HepG2 (cell line): ENCODE measurements around the gene XIST. TPM values are rescaled to one million over a fixed set of nuclear protein-coding genes. Genes with fewer than 3 reads are reported as not detected.

Experiments
- ATAC-seq: fragments of 200-7000 bp; cut with Tn5 transposase; 3 replicates; pipeline ENCODE4 v1.9.1; 2020; ENCODE audit warnings: mild to moderate bottlenecking, moderate library complexity
- BruUV-seq: library from RNA; stranded (reverse); fragments of 400-500 nt; replicated peaks from 2 replicates; lab custom pipeline; 2021; lab: Mats Ljungman, UMichigan
- CTCF ChIA-PET: fragments of 300-600 bp; formaldehyde crosslinking; extraction: SDS; loops from one replicate; lab custom pipeline; 2021; ENCODE audit warnings: low total read pairs, inconsistent platforms, low intra/inter-chr PET ratio; lab: Yijun Ruan, JAX
- POLR2A ChIA-PET: fragments of 350-600 bp; sonication (Branson Sonifier 250); formaldehyde crosslinking; loops from one replicate; lab custom pipeline; 2020; ENCODE audit warnings: antibody characterized with exemption, inconsistent platforms; lab: Yijun Ruan, JAX
- DNase-seq: peaks from one replicate; pipeline ENCODE4 v3.0.0-alpha.2; 2015; ENCODE audit warnings: low spot score
- FAIRE-seq: peaks from 3 replicates; lab custom pipeline; 2011; peaks lifted over from hg19 to GRCh38; lab: Jason Lieb, UNC
- H2AFZ ChIP-seq: one replicate; pipeline ENCODE4 v1.6.1; 2011; ENCODE audit warnings: low read length, inconsistent platforms
- H3K27ac ChIP-seq: fragments of 300-600 bp; 3 replicates; pipeline ENCODE4 v1.8.0; 2011; ENCODE audit warnings: mixed run types, mild to moderate bottlenecking, mixed read lengths, low read length, inconsistent platforms; ENCODE audit not compliant: insufficient read depth; ENCODE audit errors: extremely low read length
- H3K27me3 ChIP-seq, 2 experiments: fragments of 200-600 bp in 1 of 2; 2 replicates in 1 of 2; 3 replicates in 1 of 2; pipeline versions ENCODE4 v1.6.0 to v1.8.0; 2011; ENCODE audit warnings: low read length in 2 of 2, mild to moderate bottlenecking in 2 of 2, moderate library complexity in 2 of 2, inconsistent platforms in 1 of 2; ENCODE audit not compliant: insufficient read depth in 2 of 2, control insufficient read depth in 1 of 2
- H3K36me3 ChIP-seq, 2 experiments: fragments of 200-600 bp in 1 of 2; replicated peaks in 1 of 2; 2 replicates in 1 of 2; 3 replicates in 1 of 2; pipeline versions ENCODE4 v1.5.1 to v1.8.0; 2011; ENCODE audit warnings: low read length in 2 of 2, inconsistent platforms in 1 of 2; ENCODE audit not compliant: insufficient read depth in 2 of 2, control insufficient read depth in 1 of 2
- H3K4me1 ChIP-seq: 2 replicates; pipeline ENCODE4 v1.5.1; 2012; ENCODE audit warnings: low read length, inconsistent platforms; ENCODE audit not compliant: insufficient read depth
- H3K4me2 ChIP-seq: 2 replicates; pipeline ENCODE4 v1.6.0; 2011; ENCODE audit warnings: low read depth, low read length, inconsistent platforms
- H3K4me3 ChIP-seq, 3 experiments: fragments of 200-600 bp in 1 of 3; sonication (generic), shearing (Covaris generic) in 1 of 3; replicated peaks in 1 of 3; 2 replicates each; pipeline ENCODE4 v1.5.1; 2011 to 2016; ENCODE audit warnings: low read length in 3 of 3, inconsistent platforms in 2 of 3, low read depth in 2 of 3, mild to moderate bottlenecking in 2 of 3, control low read depth in 1 of 3, mixed read lengths in 1 of 3; ENCODE audit not compliant: insufficient read depth in 1 of 3
- H3K79me2 ChIP-seq: one replicate; pipeline ENCODE4 v1.6.1; 2011; ENCODE audit warnings: low read length, inconsistent platforms; ENCODE audit not compliant: insufficient read depth
- H3K9ac ChIP-seq: 2 replicates; pipeline ENCODE4 v1.6.0; 2011; ENCODE audit warnings: mild to moderate bottlenecking, low read depth, low read length, inconsistent platforms; ENCODE audit not compliant: insufficient read depth
- H3K9me3 ChIP-seq: 2 replicates; pipeline ENCODE4 v1.5.1; 2012; ENCODE audit warnings: mild to moderate bottlenecking, low read length
- H4K20me1 ChIP-seq: 2 replicates; pipeline ENCODE4 v1.6.0; 2011; ENCODE audit warnings: inconsistent platforms, mild to moderate bottlenecking, low read length, moderate library complexity; ENCODE audit not compliant: insufficient read depth
- AHR ChIP-seq: IDR thresholded peaks from 2 replicates; pipeline ENCODE4 v1.6.1; 2018; ENCODE audit warnings: missing genetic modification reagents, missing compliant biosample characterization
- ATM ChIP-seq: fragments of 450-650 bp; IDR thresholded peaks from 2 replicates; pipeline ENCODE4 v1.7.1; 2017; ENCODE audit warnings: mild to moderate bottlenecking, borderline replicate concordance
- CHCHD3 ChIP-seq: sonication (generic); formaldehyde crosslinking; IDR thresholded peaks from 2 replicates; pipeline ENCODE4 v1.8.0; 2022; ENCODE audit warnings: mild to moderate bottlenecking, missing genetic modification reagents, moderate library complexity
- SNRNP70 ChIP-seq: fragments of 200-400 bp; formaldehyde crosslinking; IDR thresholded peaks from 2 replicates; pipeline ENCODE4 v1.6.1; 2017; ENCODE audit warnings: mild to moderate bottlenecking, low read depth, low read length, moderate library complexity
- ZBTB26 ChIP-seq: IDR thresholded peaks from 2 replicates; pipeline ENCODE4 v1.6.1; 2016; ENCODE audit warnings: missing compliant biosample characterization, missing genetic modification reagents, borderline replicate concordance
- ZFP36 ChIP-seq: fragments of 150-350 bp; IDR thresholded peaks from 2 replicates; pipeline ENCODE4 v1.6.1; 2018; ENCODE audit warnings: borderline replicate concordance, low read length, low read depth; ENCODE audit not compliant: partially characterized antibody
- ZHX2 ChIP-seq, 2 experiments: sonication (generic) in 1 of 2; formaldehyde crosslinking in 1 of 2; IDR thresholded peaks; 2 replicates each; pipeline versions ENCODE4 v1.6.1 to v1.9.0; 2014 to 2022; ENCODE audit warnings: antibody characterized with exemption in 1 of 2, borderline replicate concordance in 1 of 2, inconsistent platforms in 1 of 2, low read depth in 1 of 2, missing genetic modification reagents in 1 of 2
- ZNF296 ChIP-seq: sonication (generic); formaldehyde crosslinking; conservative IDR thresholded peaks from 2 replicates; pipeline ENCODE4 v1.5.0; 2020; ENCODE audit warnings: mild to moderate bottlenecking, missing genetic modification reagents
- ZNF580 ChIP-seq: IDR thresholded peaks from 2 replicates; pipeline ENCODE4 v1.6.1; 2016; ENCODE audit warnings: low read depth, borderline replicate concordance
- WGBS: methylation state at CpG from one replicate; pipeline ENCODE4 v1.1.6; 2017; ENCODE audit warnings: low lambda C conversion rate; 5-methylcytosine and 5-hydroxymethylcytosine counted together
- in situ Hi-C: cut with HindIII; loops from 2 replicates; pipeline ENCODE4 v1.10.0; 2017; ENCODE audit warnings: low pct_unique_long_range_greater_than_20kb; ENCODE audit not compliant: extremely low pct_ligation_motif_present
- intact Hi-C: fragments of 100-400 bp; cut with micrococcal nuclease; formaldehyde crosslinking; loops from one replicate; pipeline ENCODE4 v1.10.0; 2022; ENCODE audit not compliant: unreplicated experiment
- polyA plus RNA-seq, 8 experiments: library from polyadenylated mRNA; depleted of rRNA in 3 of 8; stranded (reverse) in 7 of 8; unstranded in 1 of 8; fragments of >200 nt; fragmentation: Illumina TruSeq in 4 of 8; extraction: Trizol in 4 of 8; gene quantifications; 2 replicates each; pipeline versions ENCODE4 v1.2.1 to v1.2.3, GENCODE V29; 2011 to 2016; ENCODE audit warnings: low read depth in 4 of 8, missing spikeins in 1 of 8, mixed read lengths in 1 of 8; ENCODE audit not compliant: insufficient read depth in 1 of 8
- total RNA-seq, 5 experiments: library from RNA; depleted of rRNA; stranded (reverse); fragments of >200 nt; fragmentation: Illumina TruSeq; extraction: Trizol; gene quantifications; 2 replicates each; pipeline ENCODE4 v1.2.3, GENCODE V29; 2016; ENCODE audit warnings: low read depth in 1 of 5
- TF ChIP-seq, protein P1 (sequence below), 2 experiments: IDR thresholded peaks; 2 replicates each; pipeline ENCODE4 v1.6.1; 2011 to 2012; ENCODE audit warnings: low read length in 2 of 2, borderline replicate concordance in 1 of 2, low read depth in 1 of 2, mild to moderate bottlenecking in 1 of 2, moderate library complexity in 1 of 2

Gene XIST
- total and polyA plus RNA-seq, 2 of the 13 experiments (the other 11 are each of a cell fraction or from before 2014, with no cell fraction given): 0.02 to 0.26 TPM

GRCh38 chrX:73847100-73847499 lies 5.4 kb downstream of the XIST start:
- H3K79me2 ChIP-seq: no peaks in the 10 kb centered on the region
- BruUV-seq: no TSS peak
- intact Hi-C loops: no loop called here

More at GRCh38 chrX:73847100-73847499, 5.4 kb downstream of the XIST start:
- in situ Hi-C loops: no loop called here
- ATAC-seq (no peak), FAIRE-seq (no peak), DNase-seq (no peak)
- Histone ChIP-seq H3K36me3 (no peaks in the 10 kb centered on the region), H4K20me1 (no peaks in the 10 kb centered on the region), H3K27me3 (no peaks in the 10 kb centered on the region; a peak in 1 of 5 replicates), H3K9ac (no peak overlapping the region), H3K4me1 (no peaks in the 10 kb centered on the region), H3K4me2 (no peak overlapping the region), H3K4me3 (no peak overlapping the region), H2AFZ (no peak overlapping the region), H3K9me3 (no peaks in the 10 kb centered on the region), H3K27ac (no peak overlapping the region)
- CTCF ChIA-PET: no interaction called here
- POLR2A ChIA-PET: no interaction called here
- whole genome bisulfite sequencing: no CpG with 5 or more reads among the region's 2 CpGs
- TF ChIP-seq ZNF580 (CRISPR knock-in tag): no peak
- no peak for TF ChIP-seq CHCHD3 (CRISPR knock-in tag)
- no peak for TF ChIP-seq ZHX2 (IDR thresholded peaks at IDR 0.05; ENCODE audit: low read depth)
- TF ChIP-seq ZHX2 (CRISPR knock-in tag; IDR thresholded peaks at IDR 0.05; ENCODE audit: borderline replicate concordance): no peak
- TF ChIP-seq SNRNP70: no peak
- TF ChIP-seq ZNF296: no peak
- TF ChIP-seq, protein P1, sequence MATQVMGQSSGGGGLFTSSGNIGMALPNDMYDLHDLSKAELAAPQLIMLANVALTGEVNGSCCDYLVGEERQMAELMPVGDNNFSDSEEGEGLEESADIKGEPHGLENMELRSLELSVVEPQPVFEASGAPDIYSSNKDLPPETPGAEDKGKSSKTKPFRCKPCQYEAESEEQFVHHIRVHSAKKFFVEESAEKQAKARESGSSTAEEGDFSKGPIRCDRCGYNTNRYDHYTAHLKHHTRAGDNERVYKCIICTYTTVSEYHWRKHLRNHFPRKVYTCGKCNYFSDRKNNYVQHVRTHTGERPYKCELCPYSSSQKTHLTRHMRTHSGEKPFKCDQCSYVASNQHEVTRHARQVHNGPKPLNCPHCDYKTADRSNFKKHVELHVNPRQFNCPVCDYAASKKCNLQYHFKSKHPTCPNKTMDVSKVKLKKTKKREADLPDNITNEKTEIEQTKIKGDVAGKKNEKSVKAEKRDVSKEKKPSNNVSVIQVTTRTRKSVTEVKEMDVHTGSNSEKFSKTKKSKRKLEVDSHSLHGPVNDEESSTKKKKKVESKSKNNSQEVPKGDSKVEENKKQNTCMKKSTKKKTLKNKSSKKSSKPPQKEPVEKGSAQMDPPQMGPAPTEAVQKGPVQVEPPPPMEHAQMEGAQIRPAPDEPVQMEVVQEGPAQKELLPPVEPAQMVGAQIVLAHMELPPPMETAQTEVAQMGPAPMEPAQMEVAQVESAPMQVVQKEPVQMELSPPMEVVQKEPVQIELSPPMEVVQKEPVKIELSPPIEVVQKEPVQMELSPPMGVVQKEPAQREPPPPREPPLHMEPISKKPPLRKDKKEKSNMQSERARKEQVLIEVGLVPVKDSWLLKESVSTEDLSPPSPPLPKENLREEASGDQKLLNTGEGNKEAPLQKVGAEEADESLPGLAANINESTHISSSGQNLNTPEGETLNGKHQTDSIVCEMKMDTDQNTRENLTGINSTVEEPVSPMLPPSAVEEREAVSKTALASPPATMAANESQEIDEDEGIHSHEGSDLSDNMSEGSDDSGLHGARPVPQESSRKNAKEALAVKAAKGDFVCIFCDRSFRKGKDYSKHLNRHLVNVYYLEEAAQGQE (IDR thresholded peaks at IDR 0.05; ENCODE audit: borderline replicate concordance in 1 of 2, low read depth in 1 of 2, low read length in 2 of 2): no peak
- TF ChIP-seq ATM: no peak
- TF ChIP-seq AHR (CRISPR knock-in tag): no peak
- TF ChIP-seq ZFP36: no peak
- no peak for TF ChIP-seq ZBTB26 (CRISPR knock-in tag)
- TF ChIP-seq, all 625 proteins: peak for 0
